HG02759 (cell line): ENCODE data around the gene INKA2.

Experiments used
- ATAC-seq: cut with Tn5 transposase; IDR thresholded peaks from one replicate; pipeline ENCODE4 v1.9.1; 2021; ENCODE audit warnings: mild to moderate bottlenecking, moderate library complexity; ENCODE audit not compliant: unreplicated experiment

Gene INKA2

GRCh38 chr1:111706921-111707320 lies 32.3 kb downstream of the INKA2 start:
- ATAC-seq = no peak

GRCh38 chr1:111705841-111706240 lies 33.4 kb downstream of the INKA2 start:
- no peak for ATAC-seq

DNA sequence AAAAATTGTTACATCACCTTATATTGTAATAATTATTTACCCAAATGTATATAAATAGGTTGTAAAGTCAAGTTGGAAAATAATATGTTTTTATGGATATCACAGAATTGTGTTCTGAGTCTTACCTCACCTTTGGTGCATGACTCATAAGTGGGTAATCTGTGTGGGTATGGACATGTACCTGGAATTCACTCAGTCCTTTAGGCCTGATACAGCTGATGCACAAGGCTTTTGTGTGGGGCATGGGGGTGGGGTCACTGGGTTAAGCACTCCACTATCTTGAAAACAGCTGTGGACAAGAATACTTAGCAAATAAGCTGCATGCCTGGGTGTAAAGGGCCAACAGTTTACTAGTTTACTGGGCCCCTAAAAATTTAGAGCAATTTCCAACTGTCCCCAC lies 34.4 kb downstream of the INKA2 start:
- no peak for ATAC-seq

- ATAC-seq = no peak
Observed at GRCh38 chr1:111704240-111704639, 35.0 kb downstream of the INKA2 start.

DNA sequence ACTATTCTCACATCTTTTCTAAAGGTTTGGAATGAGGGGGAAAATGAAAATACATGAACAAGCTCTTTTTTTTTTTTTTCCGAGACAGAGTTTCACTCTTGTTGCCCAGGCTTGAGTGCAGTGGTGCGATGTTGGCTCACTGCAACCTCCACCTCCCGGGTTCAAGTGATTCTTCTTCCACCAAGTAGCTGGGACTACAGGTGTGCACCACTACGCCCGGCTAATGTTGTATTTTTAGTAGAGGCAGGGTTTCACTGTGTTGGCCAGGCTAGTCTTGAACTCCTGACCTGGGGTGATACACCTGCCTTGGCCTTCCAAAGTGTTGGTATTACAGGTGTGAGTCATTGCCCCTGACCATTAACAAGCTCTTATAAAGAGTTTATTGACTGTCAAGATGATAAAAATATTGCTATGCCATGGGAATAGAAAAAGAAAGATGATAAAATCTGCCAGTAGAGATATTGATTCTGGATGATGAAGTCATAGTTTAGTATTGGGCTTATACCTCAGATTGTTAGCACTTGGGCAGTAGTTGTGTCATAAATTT lies 36.6 kb downstream of the INKA2 start:
- ATAC-seq = no peak

DNA sequence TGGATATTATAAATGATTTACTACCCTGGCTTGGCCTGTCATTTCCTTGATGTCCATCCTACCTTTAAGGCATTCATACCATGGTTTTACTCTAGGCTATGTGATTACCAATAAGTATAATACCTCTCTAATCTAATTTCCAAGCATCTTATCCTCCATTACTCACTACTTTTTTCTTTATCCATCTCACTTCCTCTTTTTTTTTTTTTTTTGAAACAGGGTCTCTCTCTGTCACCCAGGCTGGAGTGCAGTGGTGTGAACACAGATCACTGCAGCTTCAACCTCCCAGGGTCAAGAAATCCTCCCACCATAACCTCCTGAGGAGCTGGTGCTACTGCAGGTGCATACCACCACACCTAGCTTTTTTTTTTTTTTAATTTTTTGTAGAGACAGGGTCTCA lies 39.9 kb downstream of the INKA2 start:
- ATAC-seq = no peak

DNA sequence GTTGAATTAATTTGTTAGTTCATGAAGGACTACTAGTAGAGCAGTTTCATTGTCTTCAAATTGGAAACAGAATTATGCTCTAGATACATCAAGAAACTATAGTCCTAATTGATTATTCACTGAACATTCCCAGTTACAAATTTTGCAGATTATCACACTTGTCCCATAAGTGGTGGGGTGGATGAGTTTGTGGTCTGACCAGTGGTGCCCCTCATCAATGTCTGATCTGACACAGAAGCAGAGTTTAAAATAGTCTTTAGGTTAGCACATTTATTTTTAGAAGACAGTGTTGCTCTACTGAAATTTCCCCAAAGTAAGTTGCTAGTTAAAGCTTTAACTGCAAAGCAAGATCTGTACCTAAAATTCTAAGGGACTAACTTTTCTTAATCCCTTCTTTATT lies 42.9 kb downstream of the INKA2 start:
- no peak for ATAC-seq

DNA sequence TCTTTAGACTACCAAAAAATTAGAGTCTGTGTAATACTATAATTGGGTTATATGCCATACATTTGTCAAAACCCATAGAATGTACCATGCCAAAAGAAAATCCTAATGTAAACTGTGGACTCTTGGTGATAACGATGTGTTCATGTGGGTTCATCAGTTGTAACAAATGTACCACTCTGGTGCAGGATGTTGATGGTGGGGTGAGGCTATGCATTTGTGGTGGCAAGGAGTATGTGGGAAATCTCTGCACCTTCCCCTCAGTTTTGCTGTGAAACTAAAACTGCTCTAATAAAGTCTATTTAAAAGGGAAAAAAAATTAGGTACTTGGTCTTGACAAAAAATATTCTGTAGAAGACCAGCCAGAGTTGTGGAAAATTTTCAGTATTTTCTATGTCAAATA lies 43.4 kb downstream of the INKA2 start:
- no peak for ATAC-seq

- no peak for ATAC-seq
Observed at GRCh38 chr1:111691886-111692285, 47.3 kb downstream of the INKA2 start.

GRCh38 chr1:111690306-111690617 lies 48.9 kb downstream of the INKA2 start:
- no peak for ATAC-seq
